ENCODE data around the gene DSE. TPM values are rescaled to one million over a fixed set of nuclear protein-coding genes. Genes with fewer than 3 reads are reported as not detected.

DSE gene
- total RNA-seq, 4 donors from 2014 or later: 3.8 to 16.7 (median 9.2) TPM

GRCh38 chr6:116426551-116426950 lies 55.8 kb downstream of the DSE start:
- in situ Hi-C loops (cut with MboI; ENCODE audit: low pct_ligation_motif_present in 1 of 4, low pct_unique_long_range_greater_than_20kb in 1 of 4, low sequenced_read_pairs in 3 of 4): no loop called here
- Histone ChIP-seq H3K4me3 (no peak overlapping the region), H3K9me3 (no peaks in the 10 kb centered on the region), H3K27ac (no peak overlapping the region), H3K27me3 (no peaks in the 10 kb centered on the region), H3K36me3 (no peaks in the 10 kb centered on the region), H3K4me1 (peaks cover 0 to 15% (median 8%) of the 10 kb centered on the region in 4 donors)
- intact Hi-C loops (cut with DNase I; ENCODE audit: low total_unique reads): no loop called here
- TF ChIP-seq POLR2AphosphoS5 (IDR thresholded peaks at IDR 0.05) (no peak), POLR2A (IDR thresholded peaks at IDR 0.05) (no peak), EP300 (IDR thresholded peaks at IDR 0.05; ENCODE audit: low read depth) (no peak), CTCF (IDR thresholded peaks at IDR 0.05) (no peak)
- no peak for DNase-seq
- 97% methylated on average over 3 of the region's 3 CpGs; no CpG with 5 or more reads in 1 of the 2 donors for WGBS, 2 donors (ENCODE audit: low coverage in 1 of 2)

- DNase-seq: no peak
- no peaks in the 10 kb centered on the region for H3K36me3 ChIP-seq
- no peaks in the 10 kb centered on the region for H3K9me3 ChIP-seq
- no peaks in the 10 kb centered on the region for H3K4me1 ChIP-seq
- TF ChIP-seq POLR2AphosphoS5 (IDR thresholded peaks at IDR 0.05): no peak
- no peak for TF ChIP-seq CTCF (IDR thresholded peaks at IDR 0.05)
- no peak for TF ChIP-seq POLR2A (IDR thresholded peaks at IDR 0.05)
- intact Hi-C loops (cut with DNase I; ENCODE audit: low total_unique reads) (no loop called here), in situ Hi-C loops (cut with MboI; ENCODE audit: low pct_ligation_motif_present in 1 of 4, low pct_unique_long_range_greater_than_20kb in 1 of 4, low sequenced_read_pairs in 3 of 4) (no loop called here)
- 92% methylated on average over 2 of the region's 2 CpGs; no CpG with 5 or more reads in 1 of the 2 donors for WGBS, 2 donors (ENCODE audit: low coverage in 1 of 2)
- H3K27ac ChIP-seq: no peak overlapping the region
- H3K27me3 ChIP-seq: no peaks in the 10 kb centered on the region
- H3K4me3 ChIP-seq: no peak overlapping the region
These were observed 58.4 kb downstream of the DSE start for GRCh38 chr6:116429111-116429510.

GRCh38 chr6:116430860-116431259 lies 60.1 kb downstream of the DSE start:
- in situ Hi-C loops (cut with MboI; ENCODE audit: low pct_ligation_motif_present in 1 of 4, low pct_unique_long_range_greater_than_20kb in 1 of 4, low sequenced_read_pairs in 3 of 4): no loop called here
- no peak for DNase-seq
- H3K9me3 ChIP-seq: no peaks in the 10 kb centered on the region
- no peak overlapping the region for H3K27ac ChIP-seq
- no peaks in the 10 kb centered on the region for H3K36me3 ChIP-seq
- 91 to 92% methylated on average over 4 of the region's 4 CpGs for WGBS, 2 donors (ENCODE audit: low coverage in 1 of 2)
- no peaks in the 10 kb centered on the region for H3K4me1 ChIP-seq
- intact Hi-C loops (cut with DNase I; ENCODE audit: low total_unique reads): no loop called here
- no peak for TF ChIP-seq POLR2A (IDR thresholded peaks at IDR 0.05)
- TF ChIP-seq EP300 (IDR thresholded peaks at IDR 0.05; ENCODE audit: low read depth): no peak
- TF ChIP-seq CTCF (IDR thresholded peaks at IDR 0.05): no peak
- no peak for TF ChIP-seq POLR2AphosphoS5 (IDR thresholded peaks at IDR 0.05)
- H3K27me3 ChIP-seq: no peaks in the 10 kb centered on the region
- H3K4me3 ChIP-seq: no peak overlapping the region

- intact Hi-C loops (cut with DNase I; ENCODE audit: low total_unique reads): no loop called here
These were observed 61.3 kb downstream of the DSE start for GRCh38 chr6:116431964-116432595.

More at GRCh38 chr6:116431964-116432595, 61.3 kb downstream of the DSE start:
- no peaks in the 10 kb centered on the region for H3K27me3 ChIP-seq
- no peaks in the 10 kb centered on the region for H3K9me3 ChIP-seq
- in situ Hi-C loops (cut with MboI; ENCODE audit: low pct_ligation_motif_present in 1 of 4, low pct_unique_long_range_greater_than_20kb in 1 of 4, low sequenced_read_pairs in 3 of 4): no loop called here
- no peak for TF ChIP-seq POLR2A (IDR thresholded peaks at IDR 0.05)
- no peak for TF ChIP-seq POLR2AphosphoS5 (IDR thresholded peaks at IDR 0.05)
- TF ChIP-seq CTCF (IDR thresholded peaks at IDR 0.05): no peak
- TF ChIP-seq EP300 (IDR thresholded peaks at IDR 0.05; ENCODE audit: low read depth): no peak
- no peak for DNase-seq
- H3K27ac ChIP-seq: no peak overlapping the region
- no peaks in the 10 kb centered on the region for H3K4me1 ChIP-seq
- no peak overlapping the region for H3K4me3 ChIP-seq
- H3K36me3 ChIP-seq: no peaks in the 10 kb centered on the region
